ENCODE results near the gene BIRC5.
A peak's percentile ranks its signal among the peaks of the same experiment; 100 is the strongest.
"Not testable (repeated sequence)": the region's sequence is repeated elsewhere in the genome, so short reads cannot be mapped to it uniquely, and the experiment has no call there.

The BIRC5 gene

GRCh38 chr17:78241277-78242023 lies 27.4 kb downstream of the BIRC5 start:
- DNase-seq = no peak

DNA sequence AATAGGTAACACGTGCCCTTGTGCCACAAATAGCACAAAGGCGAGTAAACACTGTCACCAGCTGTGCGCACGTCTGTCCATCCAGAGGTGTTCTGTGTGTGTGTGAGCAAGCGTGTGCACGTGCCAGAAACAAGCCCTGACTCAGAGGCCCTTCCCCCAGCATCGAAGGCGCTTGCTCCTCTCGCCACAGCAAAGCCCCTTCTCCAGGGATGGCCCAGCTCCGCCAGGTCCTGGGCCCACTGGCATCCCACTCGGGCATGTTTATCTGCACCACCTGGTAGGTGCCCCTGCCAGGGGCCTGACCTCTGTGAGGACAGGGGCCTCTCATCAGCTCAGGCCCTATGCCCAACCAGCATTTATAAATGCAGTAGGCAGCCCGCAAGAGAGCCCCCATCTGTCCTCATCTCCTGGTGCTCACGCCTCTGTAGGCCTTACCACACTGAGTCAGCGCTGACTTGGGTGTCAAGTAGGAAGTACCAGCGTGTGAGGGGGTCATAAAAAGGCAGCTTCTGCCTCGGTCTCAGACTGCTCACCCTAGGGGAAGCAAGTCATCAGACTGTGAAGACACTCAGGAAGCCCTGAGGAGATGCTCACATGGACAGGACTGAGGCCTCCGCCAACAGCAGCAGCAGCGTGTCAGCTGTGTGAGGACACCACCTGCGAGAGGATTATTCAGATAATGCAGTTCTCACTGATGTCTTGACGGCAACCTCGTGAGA lies 28.1 kb downstream of the BIRC5 start:
- DNase-seq = no peak

- no peak for DNase-seq
Measured at GRCh38 chr17:78247304-78247703, 33.3 kb downstream of the BIRC5 start.

GRCh38 chr17:78248051-78248914 lies 34.2 kb downstream of the BIRC5 start:
- no peak for DNase-seq

GRCh38 chr17:78249074-78249817 lies 35.2 kb downstream of the BIRC5 start:
- no peak for DNase-seq

- DNase-seq = no peak
Measured at GRCh38 chr17:78249818-78250806, 36.1 kb downstream of the BIRC5 start.

DNA sequence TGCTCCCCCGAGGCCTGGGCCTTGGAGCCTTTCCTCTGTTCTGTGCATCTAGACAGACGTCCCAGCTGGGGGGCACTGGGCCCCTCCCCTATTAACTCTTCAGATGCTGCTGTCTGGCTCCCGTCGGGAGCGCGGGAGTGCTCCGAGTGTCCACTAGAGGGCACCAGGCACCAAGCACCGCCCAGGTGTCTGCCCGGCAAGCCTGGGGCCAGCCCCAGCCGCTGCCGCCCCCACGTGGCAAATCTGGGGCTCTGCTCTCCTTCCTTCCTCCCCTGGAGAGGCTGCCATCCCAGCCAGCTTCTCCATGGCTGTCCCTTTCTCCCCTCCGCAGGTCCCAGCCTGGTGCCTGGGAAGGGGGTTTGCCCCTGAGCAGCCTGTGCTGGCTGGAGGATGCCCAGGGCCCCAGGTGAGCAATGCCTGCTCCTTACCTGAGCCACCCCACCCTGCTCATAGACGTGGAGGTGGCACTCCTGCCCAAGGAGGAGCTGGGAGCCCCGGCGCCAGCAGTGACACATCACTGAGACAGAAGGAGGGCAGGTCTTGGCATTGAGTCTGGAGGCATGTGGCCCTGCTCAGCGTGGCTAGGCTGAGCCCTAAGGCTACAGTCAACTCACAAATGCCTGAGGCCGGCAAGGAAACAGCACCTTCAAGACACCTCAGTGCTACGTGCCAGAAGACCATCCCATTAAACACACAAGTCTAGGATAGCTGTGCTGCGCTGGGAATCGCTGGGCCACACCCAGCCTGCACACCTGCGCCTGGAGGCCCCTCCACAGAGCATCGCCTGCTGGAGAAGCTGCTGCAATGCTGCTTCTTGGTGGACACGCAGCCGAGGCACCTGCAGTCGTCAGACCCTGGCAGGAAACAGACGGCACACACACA lies 37.1 kb downstream of the BIRC5 start:
- DNase-seq = peak; percentile 83 to 86

DNA sequence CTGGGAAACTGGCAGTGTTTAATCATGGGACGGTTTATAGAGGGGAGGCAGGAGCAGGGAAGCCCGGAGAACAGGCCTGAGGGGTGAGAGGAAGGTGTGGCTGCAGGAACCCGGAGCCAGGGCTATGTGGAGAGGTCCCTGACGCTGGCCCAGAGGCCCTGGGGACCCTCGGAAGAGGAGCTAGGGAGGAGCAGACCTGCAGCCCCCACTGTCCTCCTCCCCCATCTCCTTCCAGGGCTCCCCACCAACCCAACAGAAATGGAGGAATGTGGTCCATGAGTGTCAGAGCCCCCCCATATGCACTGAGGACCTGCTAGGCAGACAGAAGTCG lies 37.7 kb downstream of the BIRC5 start:
- no peak for DNase-seq

DNA sequence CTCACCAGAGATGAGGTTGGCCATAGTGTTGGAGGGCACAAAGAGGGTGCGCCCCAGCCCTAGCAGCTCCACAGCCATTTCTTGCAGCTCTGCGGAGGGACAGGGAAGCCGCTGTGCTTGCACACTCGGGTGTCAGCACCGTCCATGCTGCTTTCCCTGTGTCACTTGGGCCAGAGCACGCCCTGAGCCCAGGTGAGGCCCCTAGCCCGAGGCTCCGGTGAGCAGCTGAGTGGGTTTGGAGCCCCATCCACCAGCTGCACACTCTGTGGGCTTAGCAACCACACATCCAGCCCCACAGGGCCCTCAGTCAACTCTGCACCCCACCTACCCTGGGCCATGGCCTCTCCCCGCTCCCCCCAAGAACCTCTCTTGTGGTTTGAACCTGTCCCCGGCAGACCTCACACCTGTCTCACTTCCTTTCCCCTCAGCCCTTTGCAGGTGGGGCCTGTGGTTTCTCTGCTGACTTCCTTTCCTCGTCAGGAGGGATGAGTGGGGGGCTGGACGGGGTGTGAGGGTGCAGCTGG lies 38.1 kb downstream of the BIRC5 start:
- DNase-seq = no peak

GRCh38 chr17:78252701-78253635 lies 38.9 kb downstream of the BIRC5 start:
- no peak for DNase-seq

DNA sequence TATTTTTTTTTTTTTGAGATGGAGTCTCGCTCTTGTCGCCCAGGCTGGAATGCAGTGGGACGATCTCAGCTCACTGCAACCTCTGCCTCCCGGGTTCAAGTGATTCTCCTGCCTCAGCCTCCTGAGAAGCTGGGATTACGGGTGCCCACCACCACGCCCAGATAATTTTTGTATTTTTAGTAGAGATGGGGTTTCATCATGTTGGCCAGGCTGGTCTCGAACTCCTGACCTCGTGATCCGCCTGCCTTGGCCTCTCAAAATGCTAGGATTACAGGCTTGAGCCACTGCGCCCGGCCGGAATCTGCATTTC lies 39.5 kb downstream of the BIRC5 start:
- DNase-seq = not testable (repeated sequence)

DNA sequence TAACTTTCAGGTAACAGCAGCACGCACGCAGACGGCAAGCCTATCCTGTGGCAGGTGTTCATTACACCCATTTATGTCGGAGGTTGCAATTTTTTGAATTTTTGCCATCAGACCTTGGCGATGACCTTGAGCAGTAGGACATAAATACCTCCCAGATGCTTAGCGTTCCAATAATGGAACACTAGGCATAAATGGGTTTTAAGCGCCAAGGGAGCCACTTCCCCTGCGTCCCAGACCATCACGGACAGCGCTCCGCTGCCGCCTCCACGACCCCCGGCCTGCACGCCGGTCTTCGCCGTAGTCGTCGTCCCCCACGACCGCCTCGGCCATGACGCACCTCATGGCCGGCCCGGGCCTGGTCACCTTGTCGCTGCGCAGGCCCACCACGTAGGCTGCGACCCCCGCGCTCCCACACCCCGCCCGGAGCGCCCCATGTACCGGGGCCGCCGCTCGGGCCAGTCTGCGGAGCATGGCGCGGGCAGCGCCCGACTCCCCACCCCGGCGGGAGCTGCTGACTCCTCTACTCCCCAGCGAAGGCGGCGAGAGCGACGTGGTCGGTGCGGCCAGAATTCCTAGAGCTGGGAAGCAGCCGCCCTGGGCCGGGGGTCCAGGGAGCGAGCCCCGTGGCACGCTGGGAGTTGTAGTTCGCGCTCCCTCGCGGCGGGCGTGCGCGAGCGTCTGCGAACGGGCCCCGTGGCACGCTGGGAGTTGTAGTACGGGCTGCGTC lies 40.1 kb downstream of the BIRC5 start:
- peak; percentile 86 to 93 for DNase-seq

- DNase-seq = no peak
Measured at GRCh38 chr17:78255029-78255656, 41.1 kb downstream of the BIRC5 start.

GRCh38 chr17:78255953-78256706 lies 42.1 kb downstream of the BIRC5 start:
- no peak for DNase-seq

DNA sequence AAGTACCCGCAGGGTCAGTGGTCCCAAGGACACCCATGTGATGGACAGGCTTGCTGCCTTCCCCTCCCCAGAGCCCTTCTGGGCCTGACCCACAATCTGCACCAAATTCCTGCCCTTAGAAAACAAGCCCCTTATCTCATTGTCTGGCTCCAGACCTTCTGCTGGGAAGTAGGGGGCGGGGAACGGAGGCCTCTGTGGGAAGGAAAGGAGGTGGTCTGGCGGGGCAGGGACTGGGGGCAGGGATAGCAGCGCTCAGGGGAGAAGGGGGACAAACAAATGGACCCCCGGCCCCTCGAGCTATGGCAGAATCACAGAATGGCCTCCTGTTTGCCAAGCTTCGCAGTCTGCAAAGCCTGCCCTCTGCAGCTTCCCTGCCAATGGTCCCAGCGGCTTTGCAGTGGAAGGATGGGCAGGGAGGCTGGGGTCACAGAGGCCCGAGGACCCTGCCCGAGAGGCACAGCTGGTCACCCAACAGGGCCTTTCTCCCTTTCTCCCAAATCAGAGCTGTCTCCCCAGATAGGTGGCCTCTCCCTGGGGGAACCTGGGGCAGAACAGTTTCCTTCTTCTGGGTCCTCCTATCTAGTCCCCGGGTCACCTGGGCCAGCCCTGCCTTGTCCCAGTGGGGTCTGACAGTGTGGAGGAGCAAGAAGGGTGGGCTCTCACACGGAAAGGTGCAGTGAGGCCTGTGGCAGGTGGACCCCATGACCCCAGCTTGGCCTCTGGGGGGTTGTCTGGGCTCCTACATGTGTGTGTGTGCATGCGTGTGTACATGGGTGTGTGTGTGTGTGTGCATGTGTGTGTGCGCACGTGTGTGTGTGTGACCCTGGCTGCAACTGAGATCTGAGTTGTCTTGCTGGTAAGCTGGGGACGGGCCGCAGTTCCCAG lies 42.9 kb downstream of the BIRC5 start:
- DNase-seq = no peak

DNA sequence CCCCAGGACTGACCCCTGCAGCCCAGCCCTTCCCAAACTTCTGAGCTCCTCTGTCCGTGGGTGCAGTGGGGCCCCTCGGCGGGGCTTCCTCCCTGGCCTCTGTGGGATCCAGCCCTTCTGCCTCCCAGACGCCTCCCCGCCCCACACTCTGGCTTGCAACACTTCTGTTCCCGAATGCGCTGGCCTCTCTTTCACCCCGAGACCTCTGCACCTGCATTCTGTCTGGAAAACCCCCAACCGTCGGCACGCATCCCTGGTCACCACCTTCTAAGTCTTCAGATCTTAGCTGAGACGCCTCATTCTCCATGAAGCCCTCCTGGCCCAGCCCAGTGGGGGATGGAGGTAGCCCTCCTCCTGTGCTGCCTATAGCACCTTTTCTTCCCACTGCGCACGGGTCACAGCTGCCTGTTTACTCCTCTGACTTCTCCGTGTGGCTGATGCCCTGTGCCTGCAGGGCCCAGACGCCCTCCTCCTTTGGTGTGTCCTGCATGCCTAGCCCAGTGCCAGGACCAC lies 43.8 kb downstream of the BIRC5 start:
- no peak for DNase-seq
